Skeletal muscle tissue (tissue), 4 donors: Measurements from ENCODE around the gene ADAMTS13. TPM values are rescaled to one million over a fixed set of nuclear protein-coding genes. Genes with fewer than 3 reads are reported as not detected.

Experiments used
- H3K27ac ChIP-seq: one replicate; pipeline ENCODE4 v1.7.0; 2013; ENCODE audit warnings: mild to moderate bottlenecking, low read depth, low read length, inconsistent platforms
- H3K27me3 ChIP-seq, 3 donors: one replicate each; pipeline ENCODE4 v1.7.0; 2013; ENCODE audit warnings: low read length in 3 of 3; ENCODE audit not compliant: control insufficient read depth in 3 of 3, insufficient read depth in 3 of 3
- H3K36me3 ChIP-seq, 3 donors: one replicate each; pipeline ENCODE4 v1.7.0; 2013; ENCODE audit warnings: low read length in 3 of 3; ENCODE audit not compliant: control insufficient read depth in 3 of 3, insufficient read depth in 3 of 3
- H3K4me1 ChIP-seq, 3 donors: one replicate each; pipeline ENCODE4 v1.7.0; 2013; ENCODE audit warnings: low read length in 3 of 3, mild to moderate bottlenecking in 3 of 3; ENCODE audit not compliant: control insufficient read depth in 3 of 3, insufficient read depth in 3 of 3
- H3K4me3 ChIP-seq, 3 donors: one replicate each; pipeline ENCODE4 v1.7.0; 2013; ENCODE audit warnings: low read length in 3 of 3
- H3K9ac ChIP-seq, 3 donors: one replicate each; pipeline ENCODE4 v1.7.0; 2013; ENCODE audit warnings: low read length in 3 of 3, mild to moderate bottlenecking in 3 of 3, moderate library complexity in 2 of 3, low read depth in 1 of 3
- H3K9me3 ChIP-seq, 3 donors: one replicate each; pipeline ENCODE4 v1.7.0; 2013; ENCODE audit warnings: low read length in 3 of 3; ENCODE audit not compliant: control insufficient read depth in 3 of 3
- total RNA-seq: library from RNA; depleted of rRNA; stranded (reverse); fragments of >200 nt; gene quantifications from one replicate; pipeline ENCODE4 v1.2.3, GENCODE V29; 2014
- donor health status: Osteomylitis.

Gene ADAMTS13
- total RNA-seq, 1 donor from 2014 or later = 1.6 TPM

- peaks cover 29 to 33% (median 32%) of the 10 kb centered on the region in 3 donors for H3K4me1 ChIP-seq
- H3K9ac ChIP-seq = no peak overlapping the region
- peaks cover 3 to 9% (median 3%) of the 10 kb centered on the region in 3 donors for H3K36me3 ChIP-seq
- no peak overlapping the region for H3K4me3 ChIP-seq
- H3K9me3 ChIP-seq = no peaks in the 10 kb centered on the region
- no peak overlapping the region for H3K27ac ChIP-seq
- H3K27me3 ChIP-seq = no peaks in the 10 kb centered on the region
These were observed 35.6 kb downstream of the ADAMTS13 start for GRCh38 chr9:133457748-133458147.

DNA sequence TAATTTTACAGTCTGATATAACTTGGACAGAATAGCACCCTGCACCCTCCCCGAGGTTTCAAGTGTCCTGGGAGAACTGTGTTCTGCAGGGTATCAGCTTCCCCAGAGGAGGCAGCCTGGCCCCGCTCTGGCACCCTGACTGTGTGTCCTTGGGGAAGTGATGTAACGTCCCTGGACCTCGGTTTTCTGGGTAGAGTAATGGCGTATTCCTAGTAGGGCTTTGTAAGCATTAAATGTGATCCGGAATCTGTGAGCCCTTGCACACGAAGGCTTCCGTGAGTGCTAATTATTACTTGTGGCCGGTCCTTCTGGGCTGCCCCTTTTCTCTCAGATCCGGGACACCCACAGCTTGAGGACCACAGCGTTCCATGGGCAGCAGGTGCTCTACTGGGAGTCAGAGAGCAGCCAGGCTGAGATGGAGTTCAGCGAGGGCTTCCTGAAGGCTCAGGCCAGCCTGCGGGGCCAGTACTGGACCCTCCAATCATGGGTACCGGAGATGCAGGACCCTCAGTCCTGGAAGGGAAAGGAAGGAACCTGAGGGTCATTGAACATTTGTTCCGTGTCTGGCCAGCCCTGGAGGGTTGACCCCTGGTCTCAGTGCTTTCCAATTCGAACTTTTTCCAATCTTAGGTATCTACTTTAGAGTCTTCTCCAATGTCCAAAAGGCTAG lies 36.6 kb downstream of the ADAMTS13 start:
- H3K4me3 ChIP-seq = peak overlapping the region in 2 of 3 donors; percentile 69 to 92
- H3K9ac ChIP-seq = peak overlapping the region in 1 of 3 donors; percentile 64
- H3K9me3 ChIP-seq = no peaks in the 10 kb centered on the region
- peak overlapping the region; percentile 90 for H3K27ac ChIP-seq
- peaks cover 30 to 34% (median 32%) of the 10 kb centered on the region in 3 donors for H3K4me1 ChIP-seq
- no peaks in the 10 kb centered on the region for H3K27me3 ChIP-seq
- peaks cover 3 to 9% (median 5%) of the 10 kb centered on the region in 3 donors for H3K36me3 ChIP-seq

DNA sequence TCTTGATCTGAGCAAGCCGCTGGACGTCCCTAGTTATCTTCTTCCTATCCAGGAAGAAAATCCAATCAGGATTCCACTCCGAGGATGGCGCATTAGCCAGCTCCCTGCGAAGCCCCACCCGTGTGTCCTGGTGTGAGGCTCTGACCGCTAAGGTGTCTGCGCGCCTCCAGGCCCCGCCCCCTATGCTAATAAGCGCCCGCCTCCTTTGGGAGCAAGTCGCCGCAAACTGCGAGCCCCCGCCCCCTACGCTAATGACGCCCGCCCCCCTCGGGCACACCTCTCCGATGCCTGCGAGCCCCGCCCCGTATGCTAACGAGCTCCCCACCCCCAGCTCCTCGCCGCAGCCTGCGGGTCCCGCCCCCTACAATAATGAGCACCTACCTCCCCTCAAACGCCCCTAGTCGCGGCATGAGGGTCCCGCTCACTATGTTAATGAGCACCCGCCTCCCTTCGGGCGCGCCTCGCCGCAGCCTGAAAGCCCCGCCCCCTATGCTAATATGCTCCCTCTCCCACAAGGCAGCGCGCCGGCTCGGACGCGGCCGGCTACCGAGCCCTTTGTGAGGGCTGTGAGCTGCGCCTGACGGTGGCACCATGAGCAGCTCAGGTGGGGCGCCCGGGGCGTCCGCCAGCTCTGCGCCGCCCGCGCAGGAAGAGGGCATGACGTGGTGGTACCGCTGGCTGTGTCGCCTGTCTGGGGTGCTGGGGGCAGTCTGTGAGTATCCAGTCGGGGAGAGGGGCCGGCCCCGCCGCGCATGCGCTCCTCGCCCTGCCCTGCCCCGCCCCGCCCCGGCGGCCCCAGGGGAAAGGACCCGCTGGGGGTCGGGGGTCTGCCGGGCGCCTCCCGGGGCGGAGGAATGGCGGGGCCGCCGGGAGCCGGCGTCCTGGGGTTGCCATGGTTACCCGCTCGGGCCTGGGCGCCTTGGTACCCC lies 37.6 kb downstream of the ADAMTS13 start, which contains the start of gene CACFD1:
Gene CACFD1 (plus strand): TSS at position 503 of the 929 bp plus-strand sequence. CDS start 89 bp downstream, at position 592.
- Histone ChIP-seq H3K27me3 (no peaks in the 10 kb centered on the region), H3K4me3 (peak within 1 kb of the TSS; percentile 69 to 92 (median 90)), H3K9ac (peak within 1 kb of the TSS; percentile 87 to 94 (median 89)), H3K36me3 (peaks cover 4 to 5% (median 5%) of the 10 kb centered on the region in 3 donors), H3K9me3 (no peaks in the 10 kb centered on the region), H3K4me1 (peaks cover 30 to 34% (median 32%) of the 10 kb centered on the region in 3 donors), H3K27ac (peak within 1 kb of the TSS; percentile 90)

DNA sequence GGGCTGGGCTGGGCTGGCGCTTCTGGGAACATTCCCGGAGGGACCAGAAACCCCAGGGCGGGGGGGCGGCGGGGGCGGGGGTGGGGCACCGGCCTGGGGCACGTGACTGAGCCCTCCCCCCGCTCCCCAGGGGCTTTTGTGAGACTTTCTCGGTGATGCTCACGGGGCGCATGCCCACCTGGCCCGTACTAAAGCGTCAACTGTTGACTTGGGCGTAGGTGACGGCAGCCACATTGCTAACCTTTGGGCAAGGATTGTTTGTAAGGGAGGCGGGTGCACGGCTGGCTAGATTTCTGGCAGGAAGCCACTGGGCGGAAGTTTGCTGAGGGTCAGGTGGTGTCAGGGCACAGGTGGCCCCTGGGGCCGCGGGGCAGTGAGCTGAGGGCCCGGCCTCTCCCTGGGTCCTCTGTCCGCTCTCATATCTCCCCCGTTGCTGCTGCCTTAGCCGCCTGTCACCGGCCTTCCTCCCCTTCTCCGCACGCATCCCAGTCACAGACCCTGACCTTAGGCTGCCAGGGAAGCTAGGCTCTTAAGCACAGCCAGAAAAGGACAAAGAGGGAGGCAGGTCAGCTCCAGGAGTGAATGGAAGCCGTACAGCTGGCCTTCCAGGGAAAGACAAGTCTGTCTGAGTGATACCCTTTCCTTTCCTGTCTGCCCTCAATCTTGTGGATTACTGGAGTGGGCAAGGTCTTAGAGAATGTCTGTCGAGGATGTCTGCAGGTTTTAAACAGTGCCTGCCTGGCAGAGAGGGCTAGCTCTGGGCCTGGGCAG lies 38.4 kb downstream of the ADAMTS13 start:
- Histone ChIP-seq H3K9ac (peak overlapping the region; percentile 87 to 94 (median 89)), H3K9me3 (no peaks in the 10 kb centered on the region), H3K4me3 (peak overlapping the region; percentile 30 to 92 (median 90)), H3K36me3 (peaks cover 5 to 6% (median 5%) of the 10 kb centered on the region in 3 donors), H3K27ac (peak overlapping the region; percentile 90), H3K4me1 (peaks cover 30 to 34% (median 32%) of the 10 kb centered on the region in 3 donors), H3K27me3 (no peaks in the 10 kb centered on the region)

DNA sequence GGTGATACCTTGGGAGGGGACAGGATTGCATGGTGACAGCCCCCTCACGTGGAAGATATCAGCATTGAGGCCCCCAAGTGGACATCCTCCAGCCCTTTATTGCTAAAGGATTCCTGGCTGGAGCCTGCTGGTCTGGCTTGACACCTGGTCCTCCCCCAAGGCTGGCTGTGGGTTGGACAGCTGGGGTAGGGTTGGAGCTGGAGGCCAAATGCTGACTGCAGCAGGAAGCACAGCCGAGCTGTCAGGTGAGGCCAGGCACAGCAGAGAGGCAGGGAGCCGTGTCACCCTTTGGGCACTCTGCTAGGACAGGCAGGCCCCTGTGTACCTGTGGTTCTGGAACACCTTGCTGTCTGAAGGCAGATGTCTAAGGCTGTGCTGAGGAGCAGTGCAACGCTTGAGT lies 39.8 kb downstream of the ADAMTS13 start:
- Histone ChIP-seq H3K4me1 (peaks cover 30 to 34% (median 32%) of the 10 kb centered on the region in 3 donors), H3K27ac (no peak overlapping the region), H3K36me3 (peaks cover 5 to 6% (median 5%) of the 10 kb centered on the region in 3 donors), H3K9ac (peak overlapping the region; percentile 14 to 60 (median 57)), H3K4me3 (no peak overlapping the region), H3K9me3 (no peaks in the 10 kb centered on the region), H3K27me3 (no peaks in the 10 kb centered on the region)

- Histone ChIP-seq H3K4me1 (peaks cover 30 to 34% (median 32%) of the 10 kb centered on the region in 3 donors), H3K27me3 (no peaks in the 10 kb centered on the region), H3K36me3 (peaks cover 5 to 7% (median 6%) of the 10 kb centered on the region in 3 donors), H3K4me3 (no peak overlapping the region), H3K9me3 (no peaks in the 10 kb centered on the region), H3K9ac (peak overlapping the region in 1 of 3 donors; percentile 16), H3K27ac (no peak overlapping the region)
These were observed 41.2 kb downstream of the ADAMTS13 start for GRCh38 chr9:133463234-133463863.

DNA sequence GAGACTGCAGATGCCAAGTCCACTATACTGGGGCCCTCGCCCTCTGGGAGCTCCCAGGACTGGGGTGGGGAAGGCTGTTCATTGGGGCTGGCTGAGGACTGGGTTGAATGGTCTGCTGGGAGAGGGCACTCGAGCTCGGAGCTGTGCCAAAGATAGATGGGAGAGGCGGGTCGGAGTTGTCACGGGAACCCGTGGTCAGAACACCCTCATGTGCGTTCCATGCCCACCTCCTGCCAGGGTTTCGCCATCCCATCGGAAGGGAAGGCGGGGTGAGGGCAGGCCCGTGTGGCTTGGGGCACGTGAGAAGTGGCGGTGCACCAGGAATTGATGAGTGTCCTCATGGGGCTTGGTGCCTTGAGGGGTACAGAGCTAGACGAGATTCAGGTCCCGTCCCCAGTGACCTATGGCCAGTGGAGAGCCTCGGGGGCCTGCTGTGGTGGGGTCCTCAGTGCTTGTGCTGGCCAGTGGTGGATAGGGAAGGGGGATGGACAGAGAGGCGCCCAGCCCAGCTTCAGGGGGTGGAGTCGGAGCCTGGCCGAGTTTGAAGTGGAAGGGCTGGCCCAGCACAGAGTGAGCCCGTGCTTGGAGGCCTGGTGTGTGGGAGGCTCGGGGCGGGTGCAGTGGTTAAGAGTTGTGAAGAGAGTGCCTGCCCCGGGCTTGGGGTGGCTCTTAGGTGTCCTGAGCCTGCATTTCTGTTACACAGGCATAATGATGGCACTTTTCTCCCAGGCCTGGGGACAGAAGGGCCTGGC lies 41.9 kb downstream of the ADAMTS13 start:
- Histone ChIP-seq H3K36me3 (peaks cover 6 to 12% (median 11%) of the 10 kb centered on the region in 3 donors), H3K27me3 (no peaks in the 10 kb centered on the region), H3K27ac (no peak overlapping the region), H3K4me1 (peaks cover 26 to 27% (median 26%) of the 10 kb centered on the region in 3 donors), H3K4me3 (no peak overlapping the region), H3K9me3 (no peaks in the 10 kb centered on the region), H3K9ac (no peak overlapping the region)

- Histone ChIP-seq H3K27ac (no peak overlapping the region), H3K36me3 (peaks cover 10 to 12% (median 11%) of the 10 kb centered on the region in 3 donors), H3K4me1 (peaks cover 22 to 23% (median 22%) of the 10 kb centered on the region in 3 donors), H3K27me3 (no peaks in the 10 kb centered on the region), H3K9ac (no peak overlapping the region), H3K9me3 (no peaks in the 10 kb centered on the region), H3K4me3 (no peak overlapping the region)
These were observed 42.5 kb downstream of the ADAMTS13 start for GRCh38 chr9:133464638-133465037.
